Ishikawa (cell line): ENCODE measurements around the gene ARMC2.

ENCODE experiments used
- MAX ChIP-seq: IDR thresholded peaks from 2 replicates; pipeline ENCODE4 v1.6.1; 2012
- REST ChIP-seq: IDR thresholded peaks from 2 replicates; pipeline ENCODE4 v1.6.1; 2012; ENCODE audit warnings: low read depth, mild to moderate bottlenecking

- TF ChIP-seq REST (no peak), MAX (no peak)
These were observed 47.3 kb downstream of the ARMC2 start for GRCh38 chr6:108895571-108895970.
